T-helper 2 cell treated with Interferon-gamma antibody and Interleukin-4, amounts not matched to agents 5 μg/mL and 100 μg/mL, for 36 hours (primary cell): ENCODE measurements around the gene KIF4B.

Source experiments
- DNase-seq: peaks from one replicate; pipeline ENCODE4 v3.0.0; 2021; ENCODE audit warnings: low spot score
- H3K27ac Mint-ChIP-seq: one replicate; pipeline ENCODE4 v1.8.0; 2021; ENCODE audit warnings: mild to moderate bottlenecking, mixed read lengths
- H3K27me3 Mint-ChIP-seq: one replicate; pipeline ENCODE4 v1.8.0; 2021; ENCODE audit warnings: low read depth, mixed read lengths
- H3K36me3 Mint-ChIP-seq: one replicate; pipeline ENCODE4 v1.8.0; 2021; ENCODE audit warnings: low read depth, mixed read lengths
- H3K4me1 Mint-ChIP-seq: one replicate; pipeline ENCODE4 v1.8.0; 2021; ENCODE audit warnings: low read depth, mixed read lengths
- H3K4me3 Mint-ChIP-seq: one replicate; pipeline ENCODE4 v1.8.0; 2022; ENCODE audit warnings: mild to moderate bottlenecking, moderate library complexity, mixed read lengths
- H3K9me3 Mint-ChIP-seq: one replicate; pipeline ENCODE4 v1.8.0; 2021; ENCODE audit warnings: mixed read lengths

Gene KIF4B

GRCh38 chr5:155053501-155053900 is 39.9 kb downstream of the KIF4B start:
- Mint-ChIP-seq H3K36me3 (no peaks in the 10 kb centered on the region), H3K27ac (no peak overlapping the region), H3K27me3 (peaks cover 2% of the 10 kb centered on the region), H3K4me3 (no peak overlapping the region), H3K4me1 (no peaks in the 10 kb centered on the region), H3K9me3 (no peaks in the 10 kb centered on the region)
- DNase-seq = no peak

DNA sequence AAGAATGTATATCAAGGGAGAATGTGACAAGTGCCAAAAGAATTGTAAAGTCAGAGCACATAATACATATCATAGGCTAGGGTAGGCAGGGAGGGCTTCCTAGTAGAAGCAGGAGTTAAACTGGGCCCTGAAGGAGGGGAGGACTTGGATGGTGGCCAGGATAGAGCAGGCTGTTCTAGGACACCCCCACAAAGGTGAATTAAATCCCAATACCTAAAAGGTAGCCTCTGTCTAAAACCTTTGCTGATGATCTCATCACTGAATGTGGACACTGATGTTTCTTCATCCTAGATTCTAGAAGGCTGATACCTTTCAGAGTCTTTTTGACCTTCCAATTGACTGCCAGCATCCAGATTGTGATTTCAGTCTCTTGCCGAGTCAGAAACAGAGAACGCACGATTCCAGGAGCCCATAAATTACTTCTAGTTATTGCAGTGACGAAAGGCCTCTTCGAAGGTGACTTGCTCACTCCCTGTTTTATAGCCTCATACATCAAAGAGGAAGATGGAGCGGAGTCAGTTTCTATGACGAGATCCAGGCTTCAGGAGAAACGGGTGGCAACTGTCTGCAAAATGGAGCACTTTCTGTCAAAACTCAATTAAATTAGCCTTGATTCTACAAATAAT is 43.2 kb downstream of the KIF4B start:
- DNase-seq = no peak
- Mint-ChIP-seq H3K9me3 (no peaks in the 10 kb centered on the region), H3K27ac (no peak overlapping the region), H3K36me3 (no peaks in the 10 kb centered on the region), H3K27me3 (no peaks in the 10 kb centered on the region), H3K4me3 (no peak overlapping the region), H3K4me1 (no peaks in the 10 kb centered on the region)

DNA sequence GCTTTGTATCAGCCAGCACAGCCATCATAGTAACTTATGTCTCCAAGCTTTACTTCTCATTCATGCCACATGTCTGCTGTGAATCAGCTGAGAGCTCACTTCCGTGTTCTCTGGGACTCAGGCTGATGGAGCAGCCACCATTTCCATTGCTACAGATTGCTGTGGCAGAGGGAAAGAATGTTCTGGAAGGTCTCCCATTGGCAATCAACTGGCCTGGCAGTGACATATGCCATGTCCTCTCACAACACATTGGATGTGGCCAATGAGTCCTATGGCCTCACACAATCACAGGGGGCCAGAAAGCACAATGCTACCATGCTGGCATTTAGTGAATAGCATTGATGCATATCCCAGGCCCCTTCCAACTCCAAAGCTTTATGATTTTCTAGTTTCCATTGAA is 44.1 kb downstream of the KIF4B start:
- no peaks in the 10 kb centered on the region for H3K4me1 Mint-ChIP-seq
- H3K27me3 Mint-ChIP-seq = no peaks in the 10 kb centered on the region
- no peaks in the 10 kb centered on the region for H3K9me3 Mint-ChIP-seq

GRCh38 chr5:155064580-155064979 is 51.0 kb downstream of the KIF4B start:
- Mint-ChIP-seq H3K27me3 (no peaks in the 10 kb centered on the region), H3K4me3 (no peak overlapping the region), H3K9me3 (no peaks in the 10 kb centered on the region), H3K36me3 (no peaks in the 10 kb centered on the region), H3K27ac (no peak overlapping the region), H3K4me1 (no peaks in the 10 kb centered on the region)
- no peak for DNase-seq

More for the DNA sequence above, 44.1 kb downstream of the KIF4B start:
- no peak overlapping the region for H3K4me3 Mint-ChIP-seq
- no peak for DNase-seq
- no peaks in the 10 kb centered on the region for H3K36me3 Mint-ChIP-seq
- no peak overlapping the region for H3K27ac Mint-ChIP-seq

DNA sequence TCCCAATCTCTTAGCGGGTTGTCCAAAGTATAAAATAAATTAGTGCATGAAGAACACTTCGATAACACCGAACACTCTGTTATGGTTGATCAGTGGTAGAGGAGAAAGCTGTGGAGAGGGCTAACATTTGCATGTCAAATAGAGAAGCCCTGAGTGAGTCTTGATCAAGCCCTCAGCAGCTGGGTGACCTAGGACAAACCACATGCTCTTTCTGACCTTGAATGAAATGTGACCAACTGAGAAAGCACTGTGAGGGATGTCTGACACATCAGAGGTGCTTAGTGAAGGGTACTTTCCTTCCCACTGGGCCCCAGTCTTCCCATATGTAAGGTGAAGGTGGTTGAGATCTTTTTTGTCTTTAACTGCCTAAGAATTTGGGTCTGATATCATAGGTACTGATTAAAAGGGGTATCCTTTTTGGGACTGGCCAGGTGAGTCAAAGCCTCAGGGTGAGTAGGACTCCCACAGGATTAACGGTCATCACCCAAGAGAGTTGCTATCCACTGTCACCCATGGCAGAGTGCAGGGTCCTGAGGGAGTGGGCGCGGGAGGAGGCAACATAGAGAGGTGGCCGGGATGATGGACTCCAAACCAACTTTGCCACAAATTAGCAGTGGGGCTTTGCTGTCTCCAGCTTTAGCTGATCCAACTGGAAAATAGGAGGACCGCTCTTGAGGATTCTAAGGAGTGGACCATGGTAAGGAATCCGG is 53.5 kb downstream of the KIF4B start:
- H3K4me3 Mint-ChIP-seq = no peak overlapping the region
- no peaks in the 10 kb centered on the region for H3K27me3 Mint-ChIP-seq
- H3K36me3 Mint-ChIP-seq = no peaks in the 10 kb centered on the region
- H3K4me1 Mint-ChIP-seq = no peaks in the 10 kb centered on the region
- no peak for DNase-seq
- no peaks in the 10 kb centered on the region for H3K9me3 Mint-ChIP-seq
- no peak overlapping the region for H3K27ac Mint-ChIP-seq
